B cell (primary cell): ENCODE data around the gene AUNIP. TPM values are rescaled to one million over a fixed set of nuclear protein-coding genes. Genes with fewer than 3 reads are reported as not detected.

Experiments used
- ATAC-seq: fragments of 200-7000 bp; cut with Tn5 transposase; one replicate; pipeline ENCODE4 v1.10.0; 2021; ENCODE audit warnings: low read depth, mild to moderate bottlenecking, moderate number of reproducible peaks, moderate library complexity
- CTCF ChIA-PET: fragments of 350-600 bp; sonication (Branson Sonifier 250); formaldehyde crosslinking; loops from one replicate; lab custom pipeline; 2021; ENCODE audit warnings: antibody characterized with exemption, inconsistent platforms; lab: Charles Lee
- POLR2A ChIA-PET: fragments of 350-600 bp; sonication (Branson Sonifier 250); formaldehyde crosslinking; loops from one replicate; lab custom pipeline; 2021; ENCODE audit warnings: antibody characterized with exemption; lab: Charles Lee
- DNase-seq: peaks from one replicate; pipeline ENCODE4 v3.0.0; 2013
- H2AFZ ChIP-seq: 2 replicates; pipeline ENCODE4 v1.6.1; 2012; ENCODE audit warnings: mild to moderate bottlenecking, low read depth, low read length; ENCODE audit not compliant: insufficient read depth, poor library complexity, severe bottlenecking
- H3K27ac ChIP-seq, 2 donors: 1 replicate in 1 of 2; 2 replicates in 1 of 2; pipeline ENCODE4 v1.5.1; 2012 to 2013; ENCODE audit warnings: low read length in 2 of 2, mild to moderate bottlenecking in 2 of 2, moderate library complexity in 1 of 2
- H3K27me3 ChIP-seq, 4 experiments: fragments of 200-600 bp in 1 of 4; sonication (generic) in 1 of 4; replicated peaks in 1 of 4; 1 replicate in 2 of 4; 2 replicates in 2 of 4; pipeline versions ENCODE4 v1.6.1 to v1.7.0; 2013 to 2016; ENCODE audit warnings: low read length in 3 of 4, mild to moderate bottlenecking in 2 of 4, mixed read lengths in 1 of 4, moderate library complexity in 1 of 4; ENCODE audit not compliant: insufficient read depth in 4 of 4, control insufficient read depth in 3 of 4; ENCODE audit errors: control extremely low read depth in 1 of 4
- H3K36me3 ChIP-seq, 2 experiments: replicated peaks in 1 of 2; 1 replicate in 1 of 2; 2 replicates in 1 of 2; pipeline versions ENCODE4 v1.6.1 to v1.7.1; 2013; ENCODE audit warnings: low read length in 1 of 2; ENCODE audit not compliant: insufficient read depth in 2 of 2, control insufficient read depth in 1 of 2; ENCODE audit errors: control extremely low read depth in 1 of 2, extremely low read depth in 1 of 2
- H3K4me1 ChIP-seq, 2 donors: fragments of 200-600 bp in 1 of 2; sonication (generic) in 1 of 2; 1 replicate in 1 of 2; 2 replicates in 1 of 2; pipeline versions ENCODE4 v1.5.1 to v1.6.1; 2013 to 2017; ENCODE audit warnings: low read length in 2 of 2; ENCODE audit not compliant: control insufficient read depth in 2 of 2, insufficient read depth in 2 of 2
- H3K4me2 ChIP-seq: replicated peaks from 2 replicates; pipeline ENCODE3; 2012; ENCODE audit warnings: mild to moderate bottlenecking, low read depth, low read length; ENCODE audit not compliant: poor library complexity, severe bottlenecking
- H3K4me3 ChIP-seq, 5 experiments: fragments of 200-600 bp in 1 of 5; sonication (generic) in 1 of 5; 1 replicate in 3 of 5; 2 replicates in 2 of 5; pipeline versions ENCODE4 v1.5.1 to v1.7.0; 2011 to 2016; ENCODE audit warnings: low read length in 4 of 5, mild to moderate bottlenecking in 4 of 5, low read depth in 2 of 5, control low read depth in 1 of 5, moderate library complexity in 1 of 5; ENCODE audit not compliant: insufficient read depth in 1 of 5; ENCODE audit errors: control extremely low read depth in 1 of 5, extremely low read depth in 1 of 5
- H3K79me2 ChIP-seq: fragments of 200-600 bp; sonication (generic); one replicate; pipeline ENCODE4 v1.6.0; 2016; ENCODE audit warnings: low read length; ENCODE audit not compliant: control insufficient read depth, insufficient read depth
- H3K9ac ChIP-seq: fragments of 200-600 bp; sonication (generic); 2 replicates; pipeline ENCODE4 v1.6.1; 2017; ENCODE audit warnings: mild to moderate bottlenecking, low read length, moderate library complexity
- H3K9me3 ChIP-seq, 3 donors: one replicate each; pipeline versions ENCODE4 v1.6.1 to v1.7.1; 2013; ENCODE audit warnings: low read length in 2 of 3; ENCODE audit not compliant: control insufficient read depth in 2 of 3, insufficient read depth in 1 of 3; ENCODE audit errors: control extremely low read depth in 1 of 3
- H4K20me1 ChIP-seq: 2 replicates; pipeline ENCODE4 v1.6.0; 2012; ENCODE audit warnings: mild to moderate bottlenecking, low read length; ENCODE audit not compliant: insufficient read depth, control insufficient read depth, poor library complexity, severe bottlenecking
- H3K27ac Mint-ChIP-seq: one replicate; pipeline ENCODE4 v1.8.0; 2021; ENCODE audit warnings: mixed read lengths
- H3K27me3 Mint-ChIP-seq: one replicate; pipeline ENCODE4 v1.8.0; 2021; ENCODE audit warnings: mixed read lengths
- H3K4me1 Mint-ChIP-seq: one replicate; pipeline ENCODE4 v1.8.0; 2021; ENCODE audit warnings: mixed read lengths
- H3K4me3 Mint-ChIP-seq: one replicate; pipeline ENCODE4 v1.8.0; 2021; ENCODE audit warnings: mixed read lengths
- H3K9me3 Mint-ChIP-seq: one replicate; pipeline ENCODE4 v1.8.0; 2022; ENCODE audit warnings: mixed read lengths; ENCODE audit not compliant: insufficient read depth
- EZH2 ChIP-seq: IDR thresholded peaks from 2 replicates; pipeline ENCODE4 v1.6.1; 2012; ENCODE audit warnings: borderline replicate concordance, low read depth, mild to moderate bottlenecking, moderate library complexity, low read length; ENCODE audit not compliant: insufficient read depth, poor library complexity, severe bottlenecking
- WGBS: methylation state at CpG from one replicate; pipeline ENCODE4 v1.1.5; 2013; ENCODE audit warnings: missing lambda C conversion rate; ENCODE audit not compliant: insufficient coverage; 5-methylcytosine and 5-hydroxymethylcytosine counted together
- intact Hi-C: fragments of 100-400 bp; cut with micrococcal nuclease; formaldehyde crosslinking; loops from one replicate; pipeline ENCODE4 v1.10.0; 2022
- polyA plus RNA-seq: library from polyadenylated mRNA; depleted of rRNA; stranded (reverse); fragments of >200 nt; gene quantifications from 2 replicates; pipeline ENCODE4 v1.2.3, GENCODE V29; 2012
- total RNA-seq, 2 donors: library from RNA; stranded (reverse); fragments of 120-200 nt in 1 of 2; gene quantifications; 1 replicate in 1 of 2; 2 replicates in 1 of 2; pipeline versions ENCODE4 v1.2.3 to v1.2.4, GENCODE V29; 2013 to 2022
- TF ChIP-seq, protein P1 (sequence below): fragments of 200-600 bp; IDR thresholded peaks from one replicate; pipeline ENCODE4 v1.8.0; 2022; ENCODE audit warnings: antibody characterized with exemption, mild to moderate bottlenecking

AUNIP gene
- total and polyA plus RNA-seq, 2 donors (not counting 1 experiment from before 2014, with no cell fraction given), result 0.27 TPM; not detected in 1

GRCh38 chr1:25848531-25848930 is 10.7 kb downstream of the AUNIP start:
- H3K4me1 Mint-ChIP-seq, result peaks cover 6% of the 10 kb centered on the region
- ATAC-seq (no peak), DNase-seq (no peak)
- 88% methylated on average over 1 of the region's 1 CpG for WGBS
- no peak overlapping the region for H3K4me3 Mint-ChIP-seq
- Histone ChIP-seq H3K36me3 (no peaks in the 10 kb centered on the region), H4K20me1 (no peaks in the 10 kb centered on the region), H3K4me1 (no peaks in the 10 kb centered on the region), H3K27ac (no peak overlapping the region), H3K27me3 (no peaks in the 10 kb centered on the region), H3K4me2 (no peak overlapping the region), H2AFZ (no peak overlapping the region), H3K79me2 (no peaks in the 10 kb centered on the region), H3K4me3 (no peak overlapping the region), H3K9ac (no peak overlapping the region), H3K9me3 (no peaks in the 10 kb centered on the region)
- intact Hi-C loops, result no loop called here
- TF ChIP-seq, protein P1, sequence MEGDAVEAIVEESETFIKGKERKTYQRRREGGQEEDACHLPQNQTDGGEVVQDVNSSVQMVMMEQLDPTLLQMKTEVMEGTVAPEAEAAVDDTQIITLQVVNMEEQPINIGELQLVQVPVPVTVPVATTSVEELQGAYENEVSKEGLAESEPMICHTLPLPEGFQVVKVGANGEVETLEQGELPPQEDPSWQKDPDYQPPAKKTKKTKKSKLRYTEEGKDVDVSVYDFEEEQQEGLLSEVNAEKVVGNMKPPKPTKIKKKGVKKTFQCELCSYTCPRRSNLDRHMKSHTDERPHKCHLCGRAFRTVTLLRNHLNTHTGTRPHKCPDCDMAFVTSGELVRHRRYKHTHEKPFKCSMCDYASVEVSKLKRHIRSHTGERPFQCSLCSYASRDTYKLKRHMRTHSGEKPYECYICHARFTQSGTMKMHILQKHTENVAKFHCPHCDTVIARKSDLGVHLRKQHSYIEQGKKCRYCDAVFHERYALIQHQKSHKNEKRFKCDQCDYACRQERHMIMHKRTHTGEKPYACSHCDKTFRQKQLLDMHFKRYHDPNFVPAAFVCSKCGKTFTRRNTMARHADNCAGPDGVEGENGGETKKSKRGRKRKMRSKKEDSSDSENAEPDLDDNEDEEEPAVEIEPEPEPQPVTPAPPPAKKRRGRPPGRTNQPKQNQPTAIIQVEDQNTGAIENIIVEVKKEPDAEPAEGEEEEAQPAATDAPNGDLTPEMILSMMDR, result no peak
- no peak for TF ChIP-seq EZH2
- H3K27ac Mint-ChIP-seq, result no peak overlapping the region
- ChIA-PET POLR2A (no interaction called here), CTCF (no interaction called here)
- H3K27me3 Mint-ChIP-seq, result no peaks in the 10 kb centered on the region
- no peaks in the 10 kb centered on the region for H3K9me3 Mint-ChIP-seq

DNA sequence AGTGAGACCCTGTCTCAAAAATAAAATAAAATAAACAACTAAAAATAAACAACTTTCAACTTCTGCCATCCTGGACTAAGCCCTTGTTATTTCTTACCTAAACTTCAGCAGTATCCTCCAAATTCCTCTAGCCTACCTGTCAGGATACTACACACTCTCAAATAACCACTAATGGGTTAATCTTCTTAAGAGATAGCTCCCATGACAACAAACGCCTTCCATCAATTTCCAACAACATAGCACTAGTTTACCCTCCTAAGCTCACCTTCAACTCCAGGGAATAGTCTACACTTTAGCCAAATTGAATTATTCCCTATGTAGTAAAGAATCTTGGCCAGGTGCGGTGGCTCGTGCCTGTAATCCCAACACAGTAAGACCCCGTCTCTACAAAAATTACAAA is 11.3 kb downstream of the AUNIP start:
- Mint-ChIP-seq H3K27me3 (no peaks in the 10 kb centered on the region), H3K4me3 (no peak overlapping the region), H3K9me3 (no peaks in the 10 kb centered on the region), H3K4me1 (peaks cover 6% of the 10 kb centered on the region), H3K27ac (no peak overlapping the region)
- no peak overlapping the region for H3K4me3 ChIP-seq
- intact Hi-C loops, result no loop called here
- no peaks in the 10 kb centered on the region for H3K79me2 ChIP-seq
- H3K4me2 ChIP-seq, result no peak overlapping the region
- WGBS, result 100% methylated on average over 4 of the region's 4 CpGs
- H3K36me3 ChIP-seq, result no peaks in the 10 kb centered on the region
- no peaks in the 10 kb centered on the region for H3K9me3 ChIP-seq
- H4K20me1 ChIP-seq, result no peaks in the 10 kb centered on the region
- no peaks in the 10 kb centered on the region for H3K4me1 ChIP-seq
- ATAC-seq, result no peak
- no peak overlapping the region for H2AFZ ChIP-seq
- ChIA-PET POLR2A (no interaction called here), CTCF (interaction anchor here (0.5 kb wide), 1 partner anchor 9 kb away, joined by 3 read pairs; no protein-coding TSS in a partner anchor)
- H3K27me3 ChIP-seq, result no peaks in the 10 kb centered on the region
- no peak for TF ChIP-seq EZH2
- TF ChIP-seq, protein P1, result no peak
- no peak overlapping the region for H3K27ac ChIP-seq
- no peak for DNase-seq
- no peak overlapping the region for H3K9ac ChIP-seq
